ENCODE measurements around the gene OPTC.
"Not testable (repeated sequence)": the region's sequence is repeated elsewhere in the genome, so short reads cannot be mapped to it uniquely, and the experiment has no call there.

Gene OPTC, protein sequence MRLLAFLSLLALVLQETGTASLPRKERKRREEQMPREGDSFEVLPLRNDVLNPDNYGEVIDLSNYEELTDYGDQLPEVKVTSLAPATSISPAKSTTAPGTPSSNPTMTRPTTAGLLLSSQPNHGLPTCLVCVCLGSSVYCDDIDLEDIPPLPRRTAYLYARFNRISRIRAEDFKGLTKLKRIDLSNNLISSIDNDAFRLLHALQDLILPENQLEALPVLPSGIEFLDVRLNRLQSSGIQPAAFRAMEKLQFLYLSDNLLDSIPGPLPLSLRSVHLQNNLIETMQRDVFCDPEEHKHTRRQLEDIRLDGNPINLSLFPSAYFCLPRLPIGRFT

DNA sequence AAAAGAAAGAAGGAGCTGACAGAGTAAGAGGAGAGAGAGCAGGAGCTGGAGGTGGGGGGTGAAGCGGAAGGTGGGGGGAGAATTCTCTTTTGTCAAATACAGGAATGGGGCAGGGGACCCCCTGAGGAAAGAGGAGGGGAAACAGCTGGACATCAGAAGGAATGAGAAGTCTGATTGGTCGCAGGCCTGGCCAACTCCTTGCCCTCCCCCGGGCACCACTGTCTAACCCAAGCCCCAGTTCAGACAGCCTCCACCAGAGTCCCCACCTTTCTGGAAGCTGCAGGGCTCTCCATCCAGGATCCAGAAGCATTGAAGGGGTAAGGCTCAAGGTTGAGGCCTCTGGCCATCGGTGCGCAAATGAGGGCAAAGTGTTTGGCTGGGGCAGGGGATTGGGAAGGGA is at the start of gene OPTC:
Gene OPTC, plus strand, starts transcription at position 253 of the 400 bp plus-strand sequence. CDS start 1,853 bp downstream, outside the sequence.
- DNase-seq (ENCODE audit: low read depth), result no peak

DNA sequence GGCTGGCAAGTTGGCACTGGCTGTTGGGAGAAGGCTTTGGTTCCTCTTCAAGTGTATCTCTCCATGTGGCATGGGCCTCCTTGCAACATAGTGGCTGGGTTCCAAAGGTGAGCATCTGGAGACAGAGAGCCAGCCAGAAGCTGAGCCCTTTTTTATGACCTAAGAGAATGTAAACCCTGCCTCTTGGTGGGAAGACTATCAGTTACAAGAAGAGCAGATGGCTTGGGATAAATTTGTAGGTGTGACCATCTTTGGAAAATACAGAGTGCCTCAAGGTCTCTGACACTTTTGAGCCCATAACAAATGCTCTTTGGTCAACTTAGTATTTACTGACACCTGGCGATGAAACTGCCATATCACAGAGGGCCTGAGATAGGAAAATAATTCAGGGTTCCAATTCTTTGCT is 49.8 kb upstream of the OPTC start:
- DNase-seq (ENCODE audit: low read depth), result no peak

DNA sequence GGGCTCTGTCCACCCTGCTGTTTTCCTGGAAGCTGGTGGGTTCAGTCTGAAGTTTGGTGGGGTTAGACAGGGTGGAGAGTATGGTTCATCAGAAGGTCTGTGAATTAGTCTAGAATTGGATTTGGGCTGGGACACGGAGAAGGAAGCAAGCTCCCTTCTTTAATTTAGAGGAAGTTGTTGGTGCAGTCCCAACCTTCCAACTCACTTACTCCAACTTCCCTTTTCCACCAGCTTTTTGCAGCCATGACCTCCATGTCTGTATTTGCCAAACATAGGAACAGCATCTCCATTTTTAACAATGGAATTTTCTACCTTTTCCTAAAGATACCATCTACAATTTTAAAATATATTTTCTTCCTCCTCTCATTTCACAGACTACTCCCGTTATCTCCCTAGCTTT is 46.8 kb upstream of the OPTC start:
- DNase-seq (ENCODE audit: low read depth), result no peak

DNA sequence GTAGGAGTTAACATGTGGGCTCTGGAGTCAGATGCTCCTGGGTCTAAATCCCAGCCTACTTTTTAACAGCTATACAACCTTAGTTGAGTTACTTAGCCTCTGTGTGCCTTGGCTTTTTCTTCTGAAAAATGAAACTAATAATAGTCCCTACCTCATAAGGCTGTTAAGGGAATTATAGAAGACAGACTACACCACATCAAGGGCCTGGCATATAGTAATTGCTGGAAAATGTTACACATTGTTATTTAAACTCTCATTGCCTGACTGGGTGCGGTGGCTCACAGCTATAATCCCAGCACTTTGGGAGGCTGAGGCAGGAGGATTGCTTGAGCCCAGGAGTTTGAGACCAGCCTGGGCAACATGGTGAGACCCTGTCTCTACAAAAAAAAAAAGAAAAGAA is 46.4 kb upstream of the OPTC start:
- DNase-seq (ENCODE audit: low read depth), result not testable (repeated sequence)

DNA sequence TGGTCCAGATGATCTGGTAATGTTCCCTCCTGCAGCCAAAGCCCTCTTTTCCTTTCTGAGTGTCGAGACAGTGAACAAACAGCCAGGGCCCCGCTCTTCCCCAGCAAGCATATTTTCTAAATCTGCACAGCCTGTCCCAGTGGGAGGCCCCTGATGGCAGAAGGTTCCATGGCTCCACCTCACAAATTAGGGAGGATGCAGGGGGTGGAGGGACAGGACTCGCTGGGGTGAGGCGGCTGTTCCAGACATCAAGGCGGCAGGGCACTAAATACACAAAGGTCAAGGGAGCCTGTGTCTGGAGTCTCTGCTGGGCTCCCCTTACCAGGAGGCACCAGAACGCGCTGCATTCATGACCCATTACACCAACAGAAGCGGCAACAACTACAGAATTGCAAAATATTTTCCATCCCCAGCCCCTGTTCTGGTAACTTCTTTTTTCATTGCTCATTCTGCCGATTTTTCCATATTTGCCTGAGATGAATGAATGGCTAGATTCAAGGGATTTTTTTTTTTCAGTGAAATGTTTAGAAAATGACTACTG is 45.4 kb upstream of the OPTC start:
- DNase-seq (ENCODE audit: low read depth), result peak; percentile 33

DNA sequence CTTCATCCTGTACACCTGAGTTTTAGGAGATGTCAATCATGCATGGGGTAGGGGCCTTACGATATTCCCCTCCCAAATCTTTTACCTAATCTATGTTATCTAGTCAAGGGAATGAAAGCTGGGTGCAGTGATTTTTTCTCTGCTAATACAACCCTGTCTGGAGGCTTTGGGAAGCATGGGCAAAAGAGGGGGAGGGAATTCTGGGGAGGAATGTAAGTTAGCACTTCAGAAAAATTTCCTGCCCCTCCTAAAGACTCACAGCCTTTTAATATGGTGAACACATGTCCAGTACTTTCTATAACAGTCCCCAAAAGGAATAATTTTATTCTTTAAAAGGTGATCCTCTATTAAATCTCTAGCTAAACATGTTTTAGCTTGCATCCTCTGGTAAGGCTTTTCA is 44.0 kb upstream of the OPTC start:
- no peak for DNase-seq (ENCODE audit: low read depth)

DNA sequence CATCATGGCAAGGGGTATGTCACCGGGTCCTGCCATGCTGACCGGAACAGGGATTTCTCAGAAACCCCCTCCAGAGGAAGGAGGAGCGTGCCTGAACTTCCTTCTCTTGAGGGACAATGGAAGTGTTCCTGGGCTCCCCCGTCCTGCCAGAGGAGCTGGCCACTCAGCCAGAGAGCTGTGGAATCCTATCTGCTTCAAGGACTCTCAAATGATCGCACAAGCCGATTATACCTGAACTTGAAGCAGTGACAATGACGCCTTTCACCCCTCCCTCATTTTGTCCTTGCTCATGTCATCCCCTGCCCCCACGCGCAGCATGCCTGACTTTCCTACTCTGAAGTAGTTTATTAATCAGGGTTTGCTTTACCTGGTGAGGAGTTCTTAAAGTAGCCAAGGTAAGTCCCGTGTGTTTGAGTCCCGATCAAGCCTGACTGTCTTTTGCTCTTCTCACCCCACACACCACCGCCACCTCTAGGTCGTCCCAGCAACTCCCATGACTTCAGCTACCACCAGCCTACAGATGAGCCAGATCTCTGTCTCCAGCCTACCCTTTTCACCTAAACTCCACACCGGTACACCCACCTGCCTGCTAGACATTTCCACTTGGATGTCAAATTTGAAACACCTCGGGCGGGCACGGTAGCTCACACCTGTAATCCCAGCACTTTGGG is 43.3 kb upstream of the OPTC start:
- no peak for DNase-seq (ENCODE audit: low read depth)

DNA sequence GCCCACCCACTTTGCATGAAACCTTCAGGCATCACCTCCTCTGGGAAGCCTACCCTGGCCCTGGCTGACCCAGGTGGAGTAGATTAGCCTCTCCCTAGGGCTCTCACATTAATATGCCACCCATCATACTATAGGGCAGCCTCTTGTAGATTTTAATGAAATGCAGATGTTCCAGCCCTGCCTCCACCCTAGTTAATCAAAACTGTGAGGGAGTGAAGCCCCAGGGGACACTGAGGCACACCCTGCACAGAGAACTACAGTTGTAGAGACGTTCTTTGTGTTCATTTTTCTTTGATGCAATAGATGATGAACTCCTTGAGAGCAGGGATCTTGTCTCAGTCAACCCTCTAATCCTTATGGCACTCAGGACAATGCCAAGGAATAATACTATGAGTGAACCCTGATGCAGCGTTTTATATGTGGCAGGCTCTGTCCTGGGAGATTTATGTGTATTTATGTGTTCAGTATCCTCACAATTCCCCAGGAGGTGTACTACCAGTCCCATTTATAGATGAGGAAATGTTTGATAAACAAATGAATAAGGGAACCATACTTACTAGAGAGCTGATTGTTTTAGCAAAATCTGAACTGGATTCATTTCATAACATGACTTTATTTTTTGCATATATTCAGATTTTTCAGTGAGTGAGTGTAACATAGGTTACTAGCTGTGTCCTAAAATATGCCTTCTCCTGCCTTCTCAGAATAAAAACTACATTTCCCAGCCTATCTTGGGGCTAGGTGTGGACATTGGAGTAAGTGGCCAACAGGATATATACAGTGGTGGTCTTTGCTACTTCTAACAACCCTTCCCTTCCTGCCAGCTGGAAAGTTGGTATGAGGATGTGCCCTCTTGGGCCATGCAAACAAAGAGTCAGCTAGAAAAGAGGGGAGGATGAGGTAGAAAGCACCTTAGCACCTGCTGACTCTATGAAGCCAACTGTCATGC is 41.8 kb upstream of the OPTC start:
- no peak for DNase-seq (ENCODE audit: low read depth)

DNA sequence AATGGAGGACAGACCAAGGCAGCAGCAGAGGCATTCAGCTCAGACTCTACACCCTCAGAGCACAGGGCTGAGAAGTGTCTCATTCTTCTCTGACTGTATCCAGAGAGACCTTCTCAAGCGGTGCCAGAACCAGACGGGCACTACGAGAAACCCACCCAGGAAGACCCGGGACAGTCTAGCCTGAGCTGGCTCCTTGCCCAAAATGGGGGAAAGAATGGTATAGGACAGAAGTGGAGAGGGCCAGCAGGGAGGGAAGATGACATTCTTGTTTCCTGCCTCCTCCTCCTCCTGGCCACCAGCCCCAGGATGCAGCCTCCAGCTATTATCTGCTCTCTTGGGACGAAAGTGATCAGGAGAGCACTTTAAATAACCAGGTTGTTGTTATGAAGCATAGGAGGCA is 40.9 kb upstream of the OPTC start:
- DNase-seq (ENCODE audit: low read depth), result no peak

DNA sequence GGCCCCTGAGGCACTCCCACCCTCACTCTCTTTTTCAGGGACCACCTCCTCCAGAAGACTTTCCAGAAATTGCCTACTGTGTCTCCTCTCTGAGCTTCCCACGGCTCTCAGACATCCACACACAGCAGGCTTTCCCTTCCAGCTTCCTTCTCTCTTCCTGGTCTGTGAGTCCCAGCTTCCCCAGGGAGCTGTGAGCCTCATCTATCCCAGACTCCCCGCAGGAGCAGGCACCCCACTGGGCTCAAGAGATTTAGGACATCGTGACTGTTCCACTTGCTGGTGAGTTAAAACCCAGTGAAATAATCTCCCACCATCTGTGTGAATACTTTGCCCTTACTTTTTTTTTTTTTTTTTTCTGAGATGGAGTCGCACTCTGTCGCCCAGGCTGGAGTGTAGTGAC is 40.3 kb upstream of the OPTC start:
- DNase-seq (ENCODE audit: low read depth), result no peak

DNA sequence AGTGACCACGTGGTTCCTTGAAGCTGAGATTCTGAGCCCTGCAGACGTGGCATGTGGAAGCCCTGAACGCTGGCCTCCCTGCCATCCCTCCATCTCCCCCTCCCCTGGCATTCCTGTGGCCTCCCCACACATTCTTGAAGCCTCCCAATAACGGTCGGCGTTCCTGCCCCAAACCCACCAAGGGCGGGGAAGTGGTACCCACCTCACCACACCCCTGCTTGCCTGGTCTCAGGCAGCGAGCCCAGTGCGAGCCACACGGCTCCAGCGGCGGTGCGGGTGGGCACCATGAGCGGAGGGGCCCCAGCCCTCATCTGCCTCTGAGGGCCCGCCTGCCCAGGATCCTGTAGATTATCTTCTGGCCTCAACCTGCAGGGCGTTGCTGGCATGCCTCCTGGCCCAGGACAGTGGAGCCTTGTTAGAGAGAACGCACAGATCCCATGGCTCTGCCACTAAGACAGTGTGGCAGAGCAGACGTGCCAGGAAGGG is 38.9 kb upstream of the OPTC start:
- no peak for DNase-seq (ENCODE audit: low read depth)

DNA sequence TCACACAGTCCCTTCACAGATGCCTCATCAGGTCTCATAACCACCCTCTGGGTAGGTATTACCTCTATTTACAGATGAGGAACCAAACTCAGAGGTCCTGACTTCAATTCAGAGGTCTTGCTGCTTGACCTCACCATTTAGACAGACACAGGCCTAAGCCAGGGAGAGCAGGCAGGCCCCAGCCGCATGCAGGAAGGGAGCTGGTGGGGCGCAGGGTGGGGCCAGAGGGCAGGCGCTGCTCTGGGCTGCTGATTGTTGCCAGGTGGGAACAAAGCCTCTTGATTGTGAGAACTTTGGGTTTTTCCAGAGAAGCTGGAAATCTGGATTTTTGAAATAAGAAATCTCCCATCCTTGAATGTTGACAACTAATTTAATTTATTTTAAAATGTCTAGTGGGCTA is 38.2 kb upstream of the OPTC start:
- no peak for DNase-seq (ENCODE audit: low read depth)

DNA sequence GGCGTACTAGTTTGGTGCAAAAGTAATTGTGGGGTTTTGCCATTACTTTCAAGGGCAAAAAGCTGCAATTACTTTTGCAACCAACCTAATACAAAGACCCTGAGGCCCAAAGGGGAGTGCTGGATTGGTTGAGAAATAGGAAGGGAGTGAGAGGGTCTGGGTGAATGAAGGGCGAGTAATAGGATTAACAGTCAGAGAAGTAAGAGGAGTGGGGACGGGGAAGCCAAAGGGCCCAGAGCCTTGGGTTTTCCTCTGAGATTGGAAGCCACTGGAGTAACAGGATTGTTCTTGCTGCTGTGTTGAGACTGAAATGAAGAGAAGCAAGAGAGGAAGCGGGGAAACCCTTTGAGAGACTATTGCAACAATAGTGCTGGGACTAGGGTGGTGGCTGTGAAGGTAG is 37.4 kb upstream of the OPTC start:
- DNase-seq (ENCODE audit: low read depth), result no peak

DNA sequence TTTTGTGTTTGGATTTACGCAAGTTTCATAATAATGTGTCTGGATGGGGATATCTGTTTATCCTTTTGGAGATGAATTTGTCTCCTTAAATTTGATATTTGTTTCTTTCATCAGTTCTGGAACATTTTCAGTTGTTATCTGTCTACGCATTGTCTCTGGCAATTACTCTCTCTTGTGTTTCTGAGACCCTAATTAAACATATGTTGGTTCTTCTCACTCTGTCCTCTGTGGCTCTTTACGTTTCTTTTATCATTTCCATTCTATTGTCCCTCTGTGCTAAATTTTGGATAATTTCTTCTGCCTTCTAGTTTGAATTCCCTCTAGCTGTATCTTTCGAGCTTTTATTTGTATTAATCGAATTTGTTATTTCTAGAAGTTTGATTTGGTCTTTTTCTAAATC is 35.9 kb upstream of the OPTC start:
- no peak for DNase-seq (ENCODE audit: low read depth)

DNA sequence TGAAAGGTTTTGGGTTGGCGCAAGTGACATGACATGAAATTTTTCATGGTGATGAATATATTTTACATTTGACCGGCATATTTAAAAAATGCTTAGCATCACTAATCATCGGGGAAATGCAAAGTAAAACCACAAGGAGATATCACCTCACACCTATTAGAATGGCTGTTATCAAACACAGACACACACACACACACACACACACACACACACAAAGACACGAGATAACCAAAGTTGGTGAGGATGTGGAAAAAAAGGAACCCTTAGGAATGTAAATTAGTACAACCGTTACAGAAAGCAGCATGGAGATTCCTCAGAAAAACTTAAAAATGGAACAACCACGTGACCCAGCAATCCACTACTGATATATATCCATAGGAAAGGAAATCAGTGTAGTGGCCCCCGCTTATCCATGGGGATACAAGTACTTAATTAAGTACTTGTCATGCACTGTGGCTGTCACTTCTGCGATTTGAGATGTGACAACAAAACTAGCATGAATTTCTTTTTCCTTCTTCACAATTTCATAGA is 34.2 kb upstream of the OPTC start:
- DNase-seq (ENCODE audit: low read depth), result no peak

DNA sequence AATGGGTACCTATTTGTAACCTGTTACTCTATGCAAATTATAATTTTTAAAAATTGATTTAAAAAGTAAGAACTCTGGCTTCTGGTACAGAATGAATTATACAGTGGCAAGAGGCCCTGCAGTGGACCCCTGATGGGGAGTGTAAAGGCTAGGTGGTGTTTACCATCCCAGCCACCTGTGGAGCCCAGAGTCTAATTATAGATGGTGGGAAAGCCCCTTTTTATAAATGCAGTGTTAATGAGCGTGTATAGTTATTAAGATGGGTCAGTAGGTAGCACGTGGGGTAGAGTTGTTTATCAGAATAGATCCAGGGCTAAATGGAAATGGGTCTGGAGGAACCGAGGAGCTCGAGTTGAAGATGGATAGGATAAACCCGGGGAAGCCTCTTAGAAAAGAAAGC is 32.2 kb upstream of the OPTC start:
- no peak for DNase-seq (ENCODE audit: low read depth)

DNA sequence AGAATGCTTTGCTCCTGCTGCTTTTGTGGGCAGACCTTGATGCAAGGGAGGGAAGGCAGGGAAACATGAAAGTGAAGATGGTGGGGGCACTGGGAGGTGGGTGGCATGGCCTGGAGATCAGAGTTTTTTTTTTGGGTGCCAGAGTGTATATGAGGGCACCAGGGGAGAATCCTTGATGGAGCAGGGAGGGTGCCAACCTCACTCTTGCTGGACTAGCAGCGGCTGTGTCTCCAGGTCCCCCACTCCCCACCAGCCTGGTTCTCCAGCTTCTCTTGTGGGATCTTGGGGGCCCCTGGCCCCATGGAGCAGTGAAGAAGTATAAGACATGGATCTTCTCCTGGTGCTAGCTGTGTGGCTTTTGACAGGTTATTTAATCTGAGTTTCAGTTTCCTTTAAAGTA is 31.8 kb upstream of the OPTC start:
- no peak for DNase-seq (ENCODE audit: low read depth)

DNA sequence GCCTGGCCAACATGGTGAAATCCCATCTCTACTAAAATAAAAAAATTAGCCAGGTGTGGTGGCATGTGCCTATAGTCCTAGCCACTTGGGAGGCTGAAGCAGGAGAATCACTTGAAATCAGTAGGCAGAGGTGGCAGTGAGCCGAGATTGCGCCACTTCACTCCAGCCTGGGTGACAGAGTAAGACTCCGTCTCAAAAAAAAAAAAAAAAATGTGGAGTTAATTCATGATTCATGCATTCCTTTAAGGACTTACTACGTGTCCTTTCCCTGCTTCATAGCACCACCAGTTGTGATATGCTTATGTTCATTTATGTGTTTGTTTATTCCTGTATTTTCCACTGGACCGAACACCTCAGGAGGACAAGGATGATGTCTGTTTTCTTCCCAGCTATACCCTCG is 31.1 kb upstream of the OPTC start:
- peak; percentile 46 for DNase-seq (ENCODE audit: low read depth)

DNA sequence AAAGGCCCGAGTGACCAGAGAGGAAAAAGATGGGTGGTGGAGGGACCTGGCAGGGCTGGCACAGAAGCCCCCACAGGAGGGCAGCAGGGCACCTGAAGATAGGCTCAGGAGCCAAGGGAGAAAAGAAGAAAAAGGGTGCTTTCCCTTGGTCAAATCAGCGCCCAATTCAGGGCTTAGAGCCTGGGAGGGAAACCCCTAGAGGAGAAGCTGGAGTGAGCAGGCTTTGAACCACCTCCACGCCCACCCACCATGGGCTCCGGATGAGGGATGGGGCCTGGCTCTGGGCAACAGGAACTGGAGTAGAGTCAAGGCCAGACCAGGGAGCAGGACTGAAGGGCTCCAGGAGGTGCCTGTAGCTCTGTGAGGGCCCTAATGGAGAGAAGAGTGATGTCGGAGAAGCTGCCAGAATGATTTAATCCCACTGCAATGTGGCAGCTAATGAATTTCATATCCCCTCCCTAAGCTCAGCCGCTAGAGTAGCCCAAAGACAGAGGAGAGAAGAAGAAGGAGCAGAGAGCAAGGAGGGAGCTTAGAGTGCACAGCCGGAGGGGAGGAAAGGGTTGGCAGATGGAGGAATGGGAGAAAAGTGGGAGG is 30.4 kb upstream of the OPTC start:
- peak; percentile 25 for DNase-seq (ENCODE audit: low read depth)

DNA sequence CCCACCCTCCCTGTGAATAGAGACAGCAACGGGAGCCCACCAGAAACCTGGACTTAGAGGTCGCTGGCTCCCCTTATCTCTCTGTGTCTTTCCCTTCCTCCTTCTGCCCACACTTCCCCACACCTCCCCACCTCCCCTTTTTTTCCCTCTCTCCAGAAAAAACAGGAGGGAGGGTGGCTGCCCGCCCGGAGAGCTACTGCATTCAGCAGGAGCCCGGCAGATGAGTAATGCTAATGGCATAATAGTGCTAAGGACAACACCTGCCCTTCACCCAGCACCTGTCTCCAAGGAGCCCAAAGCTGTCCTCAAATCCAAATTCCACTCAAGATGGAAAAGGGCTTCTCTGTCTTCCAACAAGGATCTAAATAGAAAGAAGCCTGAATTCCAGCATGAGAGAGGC is 29.7 kb upstream of the OPTC start:
- DNase-seq (ENCODE audit: low read depth), result no peak

DNA sequence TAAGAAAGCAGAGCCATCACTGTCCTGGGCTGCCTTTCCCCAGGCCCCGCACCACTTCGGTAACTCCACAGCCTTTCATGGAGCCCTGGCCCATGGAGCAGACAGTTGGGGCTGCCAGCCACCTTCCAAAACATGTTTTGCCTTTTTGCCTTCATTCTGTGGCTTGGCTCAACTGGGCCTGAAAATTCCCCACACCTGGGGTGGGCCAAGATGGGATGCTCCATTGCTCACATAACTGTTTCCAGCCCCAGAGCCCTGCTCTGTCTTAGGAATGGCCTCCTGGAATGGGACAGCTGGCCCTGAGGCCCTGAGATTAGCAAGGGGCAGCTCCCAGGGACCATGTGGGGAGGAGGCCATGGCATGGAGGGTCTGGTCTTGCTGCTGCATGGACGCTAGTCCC is 29.2 kb upstream of the OPTC start:
- no peak for DNase-seq (ENCODE audit: low read depth)

All from stromal cell of bone marrow (primary cell).